GM18499 (cell line): ENCODE measurements around the gene TCF23.

Experiments
- ATAC-seq: cut with Tn5 transposase; IDR thresholded peaks from one replicate; pipeline ENCODE4 v1.9.1; 2021; ENCODE audit warnings: moderate number of reproducible peaks; ENCODE audit not compliant: insufficient read depth, unreplicated experiment

The TCF23 gene

GRCh38 chr2:27127883-27128667, 20.7 kb upstream of the TCF23 start:
- ATAC-seq: no peak

GRCh38 chr2:27128668-27129571, 19.9 kb upstream of the TCF23 start:
- no peak for ATAC-seq

- no peak for ATAC-seq
Measured at GRCh38 chr2:27130396-27130795, 18.4 kb upstream of the TCF23 start.

- no peak for ATAC-seq
Measured at GRCh38 chr2:27131429-27131828, 17.4 kb upstream of the TCF23 start.

GRCh38 chr2:27133195-27133875, 15.5 kb upstream of the TCF23 start:
- no peak for ATAC-seq

- peak; percentile 52 for ATAC-seq
Measured at GRCh38 chr2:27133905-27134780, 14.7 kb upstream of the TCF23 start, which contains the start of gene PREB. PREB (minus strand) TSS chr2:27134636; CDS start chr2:27134421, 215 bp downstream.

GRCh38 chr2:27134781-27135477, 13.9 kb upstream of the TCF23 start:
- no peak for ATAC-seq

GRCh38 chr2:27135478-27135955, 13.3 kb upstream of the TCF23 start:
- no peak for ATAC-seq

- ATAC-seq: no peak
Measured at GRCh38 chr2:27136751-27137150, 12.1 kb upstream of the TCF23 start.

- no peak for ATAC-seq
Measured at GRCh38 chr2:27137322-27137935, 11.4 kb upstream of the TCF23 start.

- ATAC-seq: no peak
Measured at GRCh38 chr2:27138111-27138510, 10.7 kb upstream of the TCF23 start.

- no peak for ATAC-seq
Measured at GRCh38 chr2:27139310-27139709, 9.5 kb upstream of the TCF23 start, which contains the start of gene PRR30. PRR30 (minus strand) TSS chr2:27139410; CDS start chr2:27138329, 1,081 bp downstream.

- no peak for ATAC-seq
Measured at GRCh38 chr2:27143285-27143684, 5.5 kb upstream of the TCF23 start.

GRCh38 chr2:27145682-27146081, 3.1 kb upstream of the TCF23 start:
- no peak for ATAC-seq

- no peak for ATAC-seq
Measured at GRCh38 chr2:27147935-27148334, 869 bp upstream of the TCF23 start.

- no peak for ATAC-seq
Measured at GRCh38 chr2:27149570-27150405, 984 bp downstream of the TCF23 start.

GRCh38 chr2:27150639-27151230, 1.9 kb downstream of the TCF23 start:
- no peak for ATAC-seq
